ENCODE measurements around the gene POU5F1. TPM values are rescaled to one million over a fixed set of nuclear protein-coding genes. Genes with fewer than 3 reads are reported as not detected.
A peak's percentile ranks its signal among the peaks of the same experiment; 100 is the strongest.

Gene POU5F1
- total and polyA plus RNA-seq, 2 of the 4 experiments (the other 2 are of a cell fraction): not detected

DNA sequence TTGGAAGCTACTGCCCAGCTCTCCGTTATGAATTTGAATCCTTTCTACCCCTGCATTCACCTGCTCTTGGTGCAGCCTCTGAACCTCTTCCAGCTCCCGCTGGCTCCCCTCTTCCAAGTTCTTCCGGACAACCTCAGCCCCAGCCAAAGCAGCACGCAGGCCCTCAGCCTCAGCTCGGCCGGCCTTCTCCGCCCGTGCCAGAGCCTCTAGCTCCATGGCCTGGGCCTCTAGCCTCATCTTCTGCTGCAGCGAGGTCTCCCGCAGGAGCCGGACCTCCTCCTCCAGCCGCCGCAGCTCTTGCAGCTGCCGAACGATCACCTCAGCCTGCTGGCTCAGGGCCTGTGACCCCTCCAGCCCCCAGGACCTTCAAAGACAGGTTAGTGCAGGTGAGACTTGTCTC lies 16.0 kb downstream of the POU5F1 start:
- H4K8ac ChIP-seq (ENCODE audit: low read depth in 2 of 2, low read length in 2 of 2): no peak overlapping the region
- no peak overlapping the region for H3K9ac ChIP-seq (ENCODE audit: low read depth, low read length)
- no peaks in the 10 kb centered on the region for H3K9me3 ChIP-seq (ENCODE audit: control insufficient read depth, insufficient read depth, low read length)
- no peak overlapping the region for H3K27ac ChIP-seq (ENCODE audit: insufficient read depth, low read length)
- H2AK5ac ChIP-seq (ENCODE audit: low read depth, low read length): no peak overlapping the region
- no peak overlapping the region for H2BK15ac ChIP-seq (ENCODE audit: low read depth, low read length)
- H3K27me3 ChIP-seq (ENCODE audit: control insufficient read depth, insufficient read depth, low read length): no peaks in the 10 kb centered on the region
- peak overlapping the region; percentile 55 for H2AK9ac ChIP-seq (replicated peaks; ENCODE audit: low read depth, low read length, poor library complexity)
- WGBS, 2 experiments (ENCODE audit: extremely low coverage in 2 of 2, insufficient read length in 1 of 2): 100% methylated on average over 4 of the region's 15 CpGs; no CpG with 5 or more reads in 1 of the 2 experiments
- no peak overlapping the region for H2BK120ac ChIP-seq (ENCODE audit: low read depth, low read length)
- no peak overlapping the region for H3K4me2 ChIP-seq (ENCODE audit: low read depth, low read length)
- POLR2A ChIA-PET (ENCODE audit: unreplicated experiment): no interaction called here
- H3K23ac ChIP-seq (ENCODE audit: low read depth, low read length): no peak overlapping the region
- no peak overlapping the region for H2BK5ac ChIP-seq (ENCODE audit: low read depth, low read length, poor library complexity, severe bottlenecking)
- no peak overlapping the region for H4K5ac ChIP-seq (ENCODE audit: low read depth, low read length)
- intact Hi-C loops (cut with micrococcal nuclease) (no loop called here), in situ Hi-C loops (cut with MboI; ENCODE audit: low sequenced_read_pairs) (no loop called here), dilution Hi-C loops (cut with HindIII; ENCODE audit: low sequenced_read_pairs, unreplicated experiment) (no loop called here)
- no peak overlapping the region for H3K4me3 ChIP-seq (ENCODE audit: insufficient read depth, low read depth, low read length)
- TF ChIP-seq BHLHE40 (IDR thresholded peaks at IDR 0.05; ENCODE audit: low read depth, low read length): no peak
- no peak for TF ChIP-seq POLR2A (IDR thresholded peaks at IDR 0.05; ENCODE audit: low read depth, low read length)
- no peak for TF ChIP-seq FOS (IDR thresholded peaks at IDR 0.05; ENCODE audit: low read depth, low read length)
- TF ChIP-seq, protein P1, sequence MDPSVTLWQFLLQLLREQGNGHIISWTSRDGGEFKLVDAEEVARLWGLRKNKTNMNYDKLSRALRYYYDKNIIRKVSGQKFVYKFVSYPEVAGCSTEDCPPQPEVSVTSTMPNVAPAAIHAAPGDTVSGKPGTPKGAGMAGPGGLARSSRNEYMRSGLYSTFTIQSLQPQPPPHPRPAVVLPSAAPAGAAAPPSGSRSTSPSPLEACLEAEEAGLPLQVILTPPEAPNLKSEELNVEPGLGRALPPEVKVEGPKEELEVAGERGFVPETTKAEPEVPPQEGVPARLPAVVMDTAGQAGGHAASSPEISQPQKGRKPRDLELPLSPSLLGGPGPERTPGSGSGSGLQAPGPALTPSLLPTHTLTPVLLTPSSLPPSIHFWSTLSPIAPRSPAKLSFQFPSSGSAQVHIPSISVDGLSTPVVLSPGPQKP (IDR thresholded peaks at IDR 0.05; ENCODE audit: borderline replicate concordance, low read depth, low read length): no peak
- H3K4me1 ChIP-seq (ENCODE audit: control insufficient read depth, insufficient read depth, low read length): peaks cover 7% of the 10 kb centered on the region
- peaks cover 13% of the 10 kb centered on the region for H3K9me1 ChIP-seq (ENCODE audit: insufficient read depth, low read length)
- no peak overlapping the region for H2AFZ ChIP-seq (replicated peaks; ENCODE audit: low read length, poor library complexity)
- ATAC-seq (ENCODE audit: low read depth): no peak
- H3K56ac ChIP-seq (ENCODE audit: extremely low read depth, insufficient read depth, low read length): no peak overlapping the region
- no peak overlapping the region for H3K4ac ChIP-seq (ENCODE audit: low read depth, low read length)
- no peak overlapping the region for H3K14ac ChIP-seq (replicated peaks; ENCODE audit: low read depth, low read length)
- H3K36me3 ChIP-seq (ENCODE audit: control insufficient read depth, insufficient read depth, low read length): peaks cover 19% of the 10 kb centered on the region
- peaks cover 6 to 28% of the 10 kb centered on the region in 2 experiments for H3K79me1 ChIP-seq (ENCODE audit: low read depth in 1 of 2, low read length in 2 of 2)
- H3K18ac ChIP-seq (ENCODE audit: low read depth, low read length): no peak overlapping the region
- H2BK20ac ChIP-seq (ENCODE audit: low read depth, low read length): no peak overlapping the region
- CTCF ChIA-PET: no interaction called here
- H4K20me1 ChIP-seq (ENCODE audit: insufficient read depth, low read length): no peaks in the 10 kb centered on the region
- no peak for DNase-seq
- no TSS peak for BruUV-seq (replicated peaks)
- H4K91ac ChIP-seq (ENCODE audit: insufficient read depth, low read depth, low read length): no peak overlapping the region
